ENCODE data around the gene ZRANB1.

The ZRANB1 gene

DNA sequence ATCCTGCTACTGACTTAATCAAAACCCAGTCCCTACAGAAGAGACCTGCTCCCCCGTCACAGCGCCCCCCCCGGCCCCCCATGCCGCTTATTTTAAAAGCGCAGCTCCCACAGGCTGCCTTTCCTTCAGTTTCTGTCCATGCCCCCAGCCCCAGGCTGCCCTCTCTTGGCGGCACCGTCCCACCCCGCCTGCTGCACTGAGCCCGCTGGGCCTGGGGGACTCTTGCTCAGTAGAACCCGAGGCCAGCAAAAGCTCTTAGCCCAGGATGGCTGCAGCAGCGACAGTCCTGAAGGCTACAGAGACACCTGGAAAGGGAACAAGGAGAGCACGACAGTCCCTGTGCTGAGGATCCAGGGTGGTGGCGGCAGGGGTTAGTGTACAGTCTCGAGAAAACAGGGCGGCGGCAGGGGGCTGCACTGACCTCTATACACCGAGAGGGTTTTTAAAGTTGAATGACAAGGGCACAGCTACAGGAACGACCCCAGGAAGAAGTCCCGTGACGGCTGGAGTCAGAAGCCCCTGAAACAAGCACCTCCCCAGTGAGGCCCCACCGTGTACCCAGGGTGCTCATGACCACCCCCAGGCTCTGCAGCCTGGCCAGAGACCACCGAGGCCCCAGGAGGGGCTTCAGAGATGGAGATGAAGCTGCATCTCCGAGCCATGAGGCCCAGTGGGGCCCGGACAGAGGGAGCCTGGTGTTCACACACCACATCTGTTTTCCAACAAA, 54.4 kb downstream of the ZRANB1 start:
- DNase-seq: no peak

DNA sequence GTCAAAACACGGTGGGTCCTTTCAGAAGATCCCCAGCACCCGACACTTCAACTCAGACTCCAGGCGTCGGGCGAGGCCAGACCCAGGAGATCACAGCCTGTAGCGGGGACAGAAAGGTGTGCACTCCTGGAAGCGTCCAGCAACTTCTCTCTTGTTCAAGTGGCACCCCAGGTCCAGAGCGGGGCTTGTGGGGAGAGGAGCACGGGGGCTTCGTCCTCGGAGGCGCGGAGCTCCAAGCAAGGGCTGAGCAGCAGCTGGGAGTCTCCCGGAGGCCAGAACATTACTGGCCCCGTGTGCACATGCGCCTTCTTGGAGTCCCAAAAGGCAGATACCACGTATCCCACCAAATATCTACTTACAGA, 54.9 kb downstream of the ZRANB1 start:
- no peak for DNase-seq

- no peak for DNase-seq
Observed at GRCh38 chr10:124997306-124997705, 55.4 kb downstream of the ZRANB1 start.

DNA sequence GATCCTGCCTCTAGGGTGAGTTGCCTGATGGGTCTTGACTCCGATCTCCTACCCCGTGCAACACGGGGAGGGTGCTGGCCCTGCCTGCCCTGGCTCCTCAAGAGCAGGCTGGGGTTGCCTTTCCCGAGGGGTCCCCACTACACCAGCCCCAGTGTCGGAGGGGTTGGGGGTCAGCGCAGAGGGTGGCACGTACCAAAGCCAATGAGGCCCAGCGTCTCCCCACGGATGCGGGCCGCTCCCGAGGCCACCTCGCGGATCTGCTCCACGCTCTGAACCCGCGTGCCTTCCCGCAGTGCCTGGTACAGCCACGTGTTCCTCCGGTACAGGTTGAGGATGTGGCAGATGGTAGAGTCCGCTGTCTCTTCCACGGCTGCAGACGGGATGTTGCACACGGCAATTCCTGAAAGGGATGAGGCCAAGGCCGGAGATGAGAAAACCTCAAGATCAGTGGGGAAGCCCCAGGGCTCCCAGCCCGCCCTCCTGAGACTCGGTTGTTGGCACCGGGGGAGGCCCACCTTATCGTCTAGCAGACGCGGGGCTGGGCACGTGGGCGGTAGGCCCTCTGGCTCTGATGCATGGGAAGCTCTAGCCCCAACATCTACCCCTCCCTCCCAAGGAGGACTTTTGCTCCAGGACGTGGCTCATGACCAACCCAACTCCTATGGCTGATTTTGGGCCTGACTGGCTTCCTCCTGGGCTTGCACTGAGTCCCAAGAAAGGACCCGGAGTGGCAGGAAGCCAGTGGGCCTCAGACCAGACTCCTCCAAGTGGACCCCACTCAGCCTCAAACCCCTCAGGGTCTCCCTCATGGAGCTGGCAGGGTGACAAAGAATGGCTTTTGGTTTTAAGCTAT, 56.1 kb downstream of the ZRANB1 start:
- no peak for DNase-seq

GRCh38 chr10:124998624-124999291, 56.8 kb downstream of the ZRANB1 start:
- DNase-seq: no peak

GRCh38 chr10:124999433-125000365, 57.8 kb downstream of the ZRANB1 start:
- DNase-seq: no peak

DNA sequence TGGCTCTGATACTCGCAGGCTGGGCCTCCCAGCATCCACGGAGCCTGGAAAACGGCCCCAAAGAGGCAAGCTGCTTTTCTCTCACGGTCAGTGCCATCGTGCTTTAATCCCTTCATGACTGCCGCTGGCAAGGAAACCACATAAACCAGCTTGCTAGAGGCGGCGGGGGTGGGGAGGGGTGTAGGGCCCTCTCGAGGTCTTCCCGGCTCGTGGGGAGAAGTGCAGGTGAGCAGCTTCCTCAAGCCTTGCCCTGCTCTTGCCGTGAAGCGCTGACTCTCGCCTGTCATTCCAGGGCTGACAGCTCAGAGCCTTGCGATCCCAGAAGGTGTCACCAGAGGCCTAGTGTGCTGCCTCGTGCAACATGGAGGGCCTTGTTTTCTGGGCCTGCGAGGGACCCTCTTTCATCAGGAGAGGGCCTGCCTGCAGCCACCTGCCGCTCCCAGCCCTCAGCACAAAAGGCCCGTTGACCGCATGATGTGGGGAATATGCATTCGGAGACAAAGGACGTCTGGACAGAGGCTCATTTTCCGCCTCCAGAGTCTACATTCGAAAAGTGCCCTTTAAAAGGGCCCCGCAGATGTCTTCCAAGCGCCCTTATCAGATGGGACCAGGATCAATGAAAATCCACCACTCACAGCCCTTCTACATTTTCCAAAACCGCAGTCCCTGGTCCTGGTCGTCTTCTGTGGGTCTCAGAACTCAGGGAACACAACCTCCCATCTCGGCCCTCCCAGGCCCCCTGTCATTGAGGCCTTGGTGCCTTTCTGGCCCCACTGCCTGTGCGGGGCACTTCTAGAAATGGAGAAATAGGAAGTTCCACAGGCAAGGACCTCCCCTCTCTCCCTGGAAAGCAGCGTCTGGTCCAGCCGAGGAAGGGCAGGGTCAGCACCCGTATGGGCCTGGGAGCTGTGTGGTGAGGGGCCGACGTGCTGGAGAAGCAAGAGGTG, 58.7 kb downstream of the ZRANB1 start:
- DNase-seq: no peak

GRCh38 chr10:125001313-125002046, 59.6 kb downstream of the ZRANB1 start:
- DNase-seq: no peak

- DNase-seq: no peak
Observed at GRCh38 chr10:125002047-125002422, 60.1 kb downstream of the ZRANB1 start.

GRCh38 chr10:125002423-125003145, 60.7 kb downstream of the ZRANB1 start:
- no peak for DNase-seq

- no peak for DNase-seq
Observed at GRCh38 chr10:125003146-125003900, 61.4 kb downstream of the ZRANB1 start.

DNA sequence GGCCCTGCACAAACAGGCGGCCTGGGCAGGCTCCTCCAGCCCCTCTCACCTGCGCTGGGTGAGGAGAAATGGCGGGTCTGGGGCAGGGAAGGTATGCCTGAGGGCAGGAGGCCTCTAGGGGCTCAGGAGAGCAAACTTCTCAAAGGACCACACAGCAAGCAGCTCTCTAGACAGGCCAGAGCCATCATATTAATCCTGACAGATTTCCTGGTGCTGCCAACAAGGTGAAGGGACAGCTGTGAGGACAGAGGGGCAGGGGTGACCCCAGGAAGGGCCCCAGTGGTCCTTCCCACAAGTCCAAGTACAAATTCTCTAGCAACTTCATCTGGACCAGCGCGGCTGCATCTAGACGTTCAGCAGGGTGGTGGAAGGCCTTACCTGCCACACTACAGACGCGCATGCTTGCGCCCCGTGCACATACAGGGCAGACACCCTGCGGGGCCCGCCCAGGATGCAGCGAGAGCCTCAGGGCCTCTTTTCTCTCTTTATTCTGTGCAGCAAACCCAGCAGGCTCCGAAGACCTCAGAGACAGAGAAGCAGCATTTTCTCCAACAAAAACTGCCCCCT, 62.1 kb downstream of the ZRANB1 start:
- no peak for DNase-seq

GRCh38 chr10:125004571-125005311, 62.8 kb downstream of the ZRANB1 start:
- DNase-seq: no peak

DNA sequence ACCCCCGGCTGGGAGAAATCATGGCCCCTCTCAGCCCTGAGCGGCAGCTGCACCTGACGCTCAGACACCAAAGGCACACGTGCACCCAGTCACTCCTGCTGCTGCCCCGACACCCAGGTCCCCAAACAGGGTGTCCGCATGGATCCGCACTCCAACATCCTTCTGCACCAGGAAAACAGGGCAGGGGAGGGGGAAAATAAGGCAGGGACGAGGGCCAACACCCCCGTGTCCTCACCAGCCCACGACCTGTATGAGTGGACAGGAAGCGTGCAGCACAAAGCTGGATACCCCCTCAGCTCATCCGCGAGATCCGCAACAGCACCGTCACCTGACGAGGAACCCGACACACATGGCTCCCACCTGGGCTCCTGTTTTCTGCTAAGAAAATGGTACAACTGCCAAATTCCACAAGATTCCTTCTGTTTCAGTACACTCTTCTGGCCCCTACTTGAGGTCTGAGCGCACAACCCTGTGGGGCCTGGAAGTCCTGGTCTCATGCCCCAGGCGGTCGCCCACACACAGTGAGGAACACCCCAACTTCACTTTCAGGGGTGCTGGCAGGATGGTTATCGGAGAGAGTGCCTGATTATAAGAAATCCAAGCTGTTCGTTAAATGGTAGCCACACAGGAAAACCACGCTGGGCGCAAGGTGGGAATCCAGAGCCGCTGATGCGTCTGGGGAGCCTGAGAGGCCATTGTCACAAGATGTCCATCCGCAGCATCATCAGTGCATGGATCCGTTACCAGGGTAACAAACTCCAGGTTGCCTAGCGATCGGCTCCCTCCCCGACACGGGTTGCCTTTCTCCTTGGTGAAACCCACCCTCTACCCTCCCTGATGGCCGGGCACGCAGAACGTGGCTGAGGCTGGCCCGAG, 63.6 kb downstream of the ZRANB1 start:
- DNase-seq: no peak

- DNase-seq: no peak
Observed at GRCh38 chr10:125006188-125006680, 64.3 kb downstream of the ZRANB1 start.

- no peak for DNase-seq
Observed at GRCh38 chr10:125006921-125007426, 65.1 kb downstream of the ZRANB1 start.

GRCh38 chr10:125007436-125007835, 65.5 kb downstream of the ZRANB1 start:
- DNase-seq: no peak
